ENCODE results near the gene KLHL42. TPM values are rescaled to one million over a fixed set of nuclear protein-coding genes. Genes with fewer than 3 reads are reported as not detected.

KLHL42 gene
- total and polyA plus RNA-seq, 2 of the 13 experiments (the other 11 are each of a cell fraction or from before 2014, with no cell fraction given): 13.5 to 14.0 TPM

DNA sequence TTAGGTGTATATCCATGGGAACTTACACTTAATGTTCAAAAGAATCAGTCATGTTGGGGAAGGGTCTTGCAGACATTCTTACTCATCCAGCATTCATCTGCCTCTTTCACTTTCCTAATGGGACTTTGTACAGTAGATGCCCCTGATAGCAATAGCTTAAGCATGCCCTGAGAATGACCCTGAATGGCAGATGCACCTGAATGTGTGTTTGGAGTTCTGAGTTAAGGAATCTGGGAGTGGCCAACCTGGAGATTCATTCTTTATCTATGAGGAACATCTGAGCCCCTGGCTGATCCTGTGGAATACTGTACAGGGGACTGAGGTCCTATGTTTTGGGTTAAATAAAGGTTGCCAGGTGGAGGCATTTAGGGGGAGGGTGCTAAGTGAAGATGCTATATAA is 71.3 kb downstream of the KLHL42 start:
- no peak for DNase-seq (ENCODE audit: low spot score)
- Histone ChIP-seq H2AFZ (ENCODE audit: low read length) (no peak overlapping the region), H3K4me1 (ENCODE audit: insufficient read depth, low read length) (no peaks in the 10 kb centered on the region), H3K27me3 (ENCODE audit: control insufficient read depth in 1 of 2, insufficient read depth in 2 of 2, low read length in 2 of 2) (no peaks in the 10 kb centered on the region; a peak in 1 of 5 replicates), H3K79me2 (ENCODE audit: insufficient read depth, low read length) (no peaks in the 10 kb centered on the region), H3K36me3 (replicated peaks in 1 of 2; ENCODE audit: control insufficient read depth in 1 of 2, insufficient read depth in 2 of 2, low read length in 2 of 2) (no peaks in the 10 kb centered on the region), H3K27ac (ENCODE audit: extremely low read length, insufficient read depth, low read length) (no peak overlapping the region), H3K9me3 (ENCODE audit: low read length) (no peaks in the 10 kb centered on the region), H4K20me1 (ENCODE audit: insufficient read depth, low read length) (no peaks in the 10 kb centered on the region), H3K4me2 (ENCODE audit: low read depth, low read length) (no peak overlapping the region), H3K4me3 (replicated peaks in 1 of 3; ENCODE audit: insufficient read depth in 1 of 3, low read depth in 2 of 3, low read length in 3 of 3) (no peak overlapping the region), H3K9ac (ENCODE audit: insufficient read depth, low read depth, low read length) (no peak overlapping the region)
- ChIA-PET POLR2A (no interaction called here), CTCF (ENCODE audit: low intra/inter-chr PET ratio, low total read pairs) (no interaction called here)
- ATAC-seq: no peak
- BruUV-seq (replicated peaks): no TSS peak
- intact Hi-C loops (cut with micrococcal nuclease; ENCODE audit: unreplicated experiment) (no loop called here), in situ Hi-C loops (cut with HindIII; ENCODE audit: extremely low pct_ligation_motif_present, low pct_unique_long_range_greater_than_20kb) (no loop called here)
- no peak for FAIRE-seq
- TF ChIP-seq ZNF333 (CRISPR knock-in tag; IDR thresholded peaks at IDR 0.05; ENCODE audit: borderline replicate concordance) (no peak), BHLHE40 (IDR thresholded peaks at IDR 0.05; ENCODE audit: low read length) (no peak), MED8 (CRISPR knock-in tag; IDR thresholded peaks at IDR 0.05; ENCODE audit: insufficient replicate concordance) (no peak), ZNF362 (CRISPR knock-in tag; IDR thresholded peaks at IDR 0.05; ENCODE audit: borderline replicate concordance) (no peak), ZNF224 (CRISPR knock-in tag; IDR thresholded peaks at IDR 0.05) (no peak), ZNF570 (CRISPR knock-in tag; IDR thresholded peaks at IDR 0.05; ENCODE audit: borderline replicate concordance) (no peak), ZNF451 (CRISPR knock-in tag; IDR thresholded peaks at IDR 0.05) (no peak), ZNF124 (CRISPR knock-in tag; IDR thresholded peaks at IDR 0.05) (no peak), PRMT3 (CRISPR knock-in tag; IDR thresholded peaks at IDR 0.05; ENCODE audit: borderline replicate concordance, low read depth) (no peak), ZBTB21 (CRISPR knock-in tag; IDR thresholded peaks at IDR 0.05) (no peak), EZH2 (conservative IDR thresholded peaks at IDR 0.05; ENCODE audit: low read depth, low read length) (no peak), NFE2L1 (CRISPR knock-in tag; IDR thresholded peaks at IDR 0.05; ENCODE audit: borderline replicate concordance) (no peak), ZBTB2 (CRISPR knock-in tag; IDR thresholded peaks at IDR 0.05; ENCODE audit: low read depth) (no peak), ZNF883 (CRISPR knock-in tag; IDR thresholded peaks at IDR 0.05; ENCODE audit: not compliant biosample characterization) (no peak), KLF11 (CRISPR knock-in tag; IDR thresholded peaks at IDR 0.05) (no peak)
